DMS53 treated with DMSO at 0.1 percent for 48 hours (cell line): ENCODE results near the gene NPIPA5.
"Not testable (repeated sequence)": the region's sequence is repeated elsewhere in the genome, so short reads cannot be mapped to it uniquely, and the experiment has no call there.

Experiments
- DNase-seq: peaks from one replicate; lab custom pipeline; 2025; ENCODE audit not compliant: unreplicated experiment; lab: John Stamatoyannopoulos, UW

Gene NPIPA5

GRCh38 chr16:15378194-15378593 is at the start of gene NPIPA5:
Gene NPIPA5, minus strand, starts transcription at chr16:15378294. Its CDS starts 0 bp downstream, at chr16:15378294.
- not testable (repeated sequence) for DNase-seq

- peak; percentile 9 for DNase-seq
These were observed 49.6 kb upstream of the NPIPA5 start for GRCh38 chr16:15427648-15428239.

GRCh38 chr16:15426796-15427195 is 48.7 kb upstream of the NPIPA5 start:
- DNase-seq = no peak

- DNase-seq = no peak
These were observed 47.8 kb upstream of the NPIPA5 start for GRCh38 chr16:15425861-15426260.

GRCh38 chr16:15422222-15422621 is 44.1 kb upstream of the NPIPA5 start:
- no peak for DNase-seq

- not testable (repeated sequence) for DNase-seq
These were observed 43.6 kb upstream of the NPIPA5 start for GRCh38 chr16:15421696-15422095.

GRCh38 chr16:15418206-15418605 is 40.1 kb upstream of the NPIPA5 start:
- DNase-seq = no peak

- no peak for DNase-seq
These were observed 39.1 kb upstream of the NPIPA5 start for GRCh38 chr16:15417197-15417596.

GRCh38 chr16:15415511-15415985 is 37.5 kb upstream of the NPIPA5 start:
- no peak for DNase-seq

GRCh38 chr16:15409476-15409875 is 31.4 kb upstream of the NPIPA5 start:
- not testable (repeated sequence) for DNase-seq

- not testable (repeated sequence) for DNase-seq
These were observed 29.7 kb upstream of the NPIPA5 start for GRCh38 chr16:15407756-15408155.

GRCh38 chr16:15404792-15405191 is 26.7 kb upstream of the NPIPA5 start:
- DNase-seq = no peak

GRCh38 chr16:15404091-15404490 is 26.0 kb upstream of the NPIPA5 start:
- DNase-seq = not testable (repeated sequence)

GRCh38 chr16:15403392-15403995 is 25.4 kb upstream of the NPIPA5 start:
- no peak for DNase-seq

- DNase-seq = no peak
These were observed 23.9 kb upstream of the NPIPA5 start for GRCh38 chr16:15401972-15402371.

GRCh38 chr16:15400314-15400713 is 22.2 kb upstream of the NPIPA5 start:
- not testable (repeated sequence) for DNase-seq

- no peak for DNase-seq
These were observed 21.2 kb upstream of the NPIPA5 start for GRCh38 chr16:15399317-15399716.

GRCh38 chr16:15398618-15399316 is 20.7 kb upstream of the NPIPA5 start:
- DNase-seq = no peak

- no peak for DNase-seq
These were observed 19.0 kb upstream of the NPIPA5 start for GRCh38 chr16:15396948-15397594.

GRCh38 chr16:15396509-15396829 is 18.4 kb upstream of the NPIPA5 start:
- not testable (repeated sequence) for DNase-seq

- DNase-seq = peak; percentile 10
These were observed 17.8 kb upstream of the NPIPA5 start, which contains the start of gene MPV17L for GRCh38 chr16:15395631-15396508. Gene MPV17L, plus strand, starts transcription at chr16:15395754. Its CDS starts 144 bp downstream, at chr16:15395898.
